GM21619 (cell line): ENCODE measurements around the gene LGMN.
"Not testable (repeated sequence)": the region's sequence is repeated elsewhere in the genome, so short reads cannot be mapped to it uniquely, and the experiment has no call there.

Experiments used
- ATAC-seq: cut with Tn5 transposase; IDR thresholded peaks from one replicate; pipeline ENCODE4 v1.9.1; 2021; ENCODE audit not compliant: unreplicated experiment

Gene LGMN

DNA sequence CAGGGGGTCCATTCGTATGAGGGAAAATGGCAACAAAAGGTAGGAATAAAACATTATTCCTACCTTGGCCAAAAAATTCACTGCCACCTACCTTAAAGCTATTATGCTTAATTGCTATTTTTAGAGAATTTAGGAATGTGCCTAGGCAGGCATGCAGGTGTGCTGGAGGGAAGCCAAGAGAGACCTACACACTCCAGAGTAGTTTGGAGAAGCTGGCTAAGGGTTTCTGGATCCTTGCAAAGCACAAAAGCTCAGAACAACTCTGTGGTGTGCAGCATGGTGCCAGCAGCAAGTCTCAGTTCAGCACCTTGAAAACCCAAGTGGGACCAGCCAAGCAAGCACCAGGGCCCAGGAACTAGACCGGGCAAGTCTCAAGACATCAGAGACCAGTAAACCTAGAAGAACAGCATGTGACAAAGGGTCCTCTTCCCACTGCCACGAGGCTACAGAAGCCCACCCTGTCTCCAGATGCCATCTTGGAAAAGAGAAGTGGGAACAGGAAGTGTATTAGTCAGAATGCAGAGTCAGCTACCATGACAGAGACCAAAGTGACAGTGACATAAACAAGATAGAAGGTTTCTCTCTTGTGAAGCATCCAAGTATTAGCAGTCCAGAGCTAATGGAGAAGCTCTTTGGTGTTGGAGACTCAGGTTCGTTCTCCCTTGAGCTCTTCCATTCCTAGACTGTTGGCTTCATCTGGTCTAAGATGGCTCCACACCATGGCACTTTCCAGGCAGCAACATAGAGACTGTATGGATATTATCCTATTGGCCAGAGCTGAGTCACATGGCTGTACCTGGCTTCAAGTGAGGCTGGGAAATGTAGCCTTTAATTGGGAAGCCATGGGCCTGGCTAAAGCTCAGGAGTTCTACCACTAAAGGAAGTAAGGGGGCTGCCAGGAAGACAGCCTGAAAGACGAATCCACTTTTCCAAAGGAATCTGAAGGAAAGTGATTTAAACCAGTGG lies 15.5 kb upstream of the LGMN start:
- not testable (repeated sequence) for ATAC-seq

DNA sequence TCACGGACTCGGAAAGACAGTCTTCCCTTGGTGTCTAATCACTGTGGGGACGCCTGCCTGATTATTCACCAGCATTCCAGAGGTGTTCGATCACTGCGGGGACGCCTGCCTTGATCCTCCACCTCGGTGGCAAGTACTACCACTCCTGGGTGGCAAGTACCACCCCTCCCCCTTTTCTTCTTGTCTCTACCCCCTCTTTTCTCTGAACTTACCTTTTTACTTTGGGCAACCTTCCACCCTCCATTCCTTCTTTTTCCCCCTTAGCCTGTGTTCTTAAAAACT lies 12.0 kb upstream of the LGMN start:
- ATAC-seq, result no peak

DNA sequence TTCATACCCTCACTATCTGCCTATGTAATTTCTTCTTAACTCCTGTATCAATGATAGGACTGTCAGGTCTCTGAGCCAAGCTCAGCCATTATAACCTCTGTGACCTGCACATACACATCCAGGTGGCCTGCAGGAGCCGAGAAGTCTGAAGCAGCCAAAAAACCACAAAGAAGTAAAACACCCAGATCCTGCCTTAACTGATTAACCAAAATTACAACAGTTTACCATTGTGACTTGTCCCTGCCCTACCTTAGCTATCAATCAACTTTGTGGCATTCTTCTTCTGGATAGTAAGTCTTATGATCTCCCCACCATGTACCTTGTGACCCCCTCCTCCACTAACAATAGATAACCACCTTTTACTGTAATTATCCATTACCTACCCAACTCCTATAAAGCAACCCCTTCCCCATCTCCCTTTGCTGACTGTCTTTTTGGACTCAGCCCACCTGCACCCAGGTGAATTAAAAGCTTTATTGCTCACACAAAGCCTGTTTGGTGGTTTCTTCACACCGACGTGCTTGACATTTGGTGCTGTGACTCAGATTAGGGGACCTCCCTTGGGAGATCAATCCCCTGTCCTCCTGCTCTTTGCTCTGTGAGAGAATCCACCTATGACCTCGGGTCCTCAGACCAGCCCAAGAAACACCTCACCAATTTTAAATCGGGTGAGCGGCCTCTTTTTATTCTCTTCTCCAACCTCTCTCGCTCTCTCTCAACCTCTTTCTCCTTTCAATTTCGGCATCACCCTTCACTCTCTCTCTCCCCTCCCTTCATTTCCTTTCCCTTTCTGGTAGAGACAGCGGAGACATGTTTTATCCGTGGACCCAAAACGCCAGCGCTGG lies 11.5 kb upstream of the LGMN start:
- ATAC-seq, result peak; percentile 40

GRCh38 chr14:92759300-92759678 lies 10.9 kb upstream of the LGMN start:
- no peak for ATAC-seq

DNA sequence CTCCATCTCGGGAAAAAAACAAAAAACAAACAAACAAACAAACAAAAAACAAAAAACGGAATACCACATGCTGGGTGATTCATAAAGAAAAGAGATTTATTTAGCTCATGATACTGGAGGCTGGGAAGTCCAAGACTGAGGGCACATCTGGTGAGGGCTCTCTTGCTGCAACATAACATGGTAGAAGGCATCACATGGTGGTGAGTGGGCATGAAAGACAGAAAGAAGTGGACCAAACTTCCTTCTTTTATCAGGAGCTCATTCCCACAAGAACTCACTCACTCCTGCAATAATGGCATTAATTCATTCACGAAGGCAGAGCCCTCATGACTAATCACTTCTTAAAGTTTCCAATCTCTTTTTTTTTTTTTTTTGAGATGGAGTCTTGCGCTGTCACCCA lies 8.0 kb upstream of the LGMN start:
- no peak for ATAC-seq

DNA sequence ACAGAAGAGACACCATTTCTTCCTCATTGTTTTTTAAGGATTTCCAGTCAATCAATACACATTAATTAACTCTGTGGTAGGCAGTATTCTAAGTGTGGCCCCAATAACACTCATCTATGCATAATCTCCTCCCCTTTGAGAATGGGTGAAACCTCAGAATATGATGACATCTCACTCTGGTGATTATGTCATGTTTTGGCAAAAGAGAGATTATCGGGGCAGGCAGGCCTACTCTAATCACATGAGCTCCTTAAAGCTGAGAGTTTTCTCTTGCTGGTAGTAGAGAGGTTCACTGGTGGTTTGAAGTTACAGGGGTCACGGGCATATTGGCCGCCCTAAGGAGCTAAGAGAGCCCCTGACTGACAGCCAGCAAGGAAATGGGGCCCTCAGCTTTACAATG lies 7.1 kb upstream of the LGMN start:
- ATAC-seq, result no peak

GRCh38 chr14:92754966-92755365 lies 6.5 kb upstream of the LGMN start:
- ATAC-seq, result no peak

DNA sequence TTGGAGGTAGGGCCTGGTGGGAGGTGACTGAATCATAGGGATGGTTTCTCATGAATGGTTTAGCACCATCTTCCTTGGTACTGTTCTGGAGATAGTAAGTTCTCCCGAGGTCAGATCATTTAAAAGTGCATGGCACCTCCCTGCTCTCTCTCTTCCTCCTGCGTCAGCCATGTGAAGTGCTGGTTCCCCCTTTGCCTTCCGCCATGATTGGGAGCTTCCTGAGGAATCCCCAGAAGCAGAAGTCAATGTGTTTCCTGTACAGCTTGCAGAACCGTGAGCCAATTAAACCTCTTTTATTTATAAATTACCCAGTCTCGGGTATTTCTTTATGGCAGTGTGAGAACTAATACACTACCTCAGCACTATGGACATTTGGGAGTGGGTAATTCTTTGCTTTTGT lies 4.8 kb upstream of the LGMN start:
- ATAC-seq, result no peak

DNA sequence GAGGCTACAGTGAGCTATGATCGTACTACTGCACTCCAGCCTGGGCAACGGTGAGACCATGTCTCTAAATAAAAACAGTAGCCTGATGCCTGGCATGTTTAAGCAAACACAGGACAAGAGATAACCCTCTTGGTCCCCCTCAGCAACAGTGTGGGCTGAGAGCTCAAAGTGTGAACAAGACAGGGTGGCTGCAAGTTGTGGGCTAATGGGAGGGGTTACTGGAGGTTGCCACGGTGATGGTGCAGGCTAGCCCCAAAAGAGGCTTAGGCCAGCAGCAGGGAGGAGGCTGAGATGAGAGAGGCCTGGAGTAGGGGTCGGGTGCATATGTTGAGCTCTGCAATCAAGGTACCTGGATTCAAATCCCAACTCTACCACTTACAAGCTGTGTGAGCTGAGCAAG lies 3.4 kb upstream of the LGMN start:
- ATAC-seq, result no peak

GRCh38 chr14:92750994-92751400 lies 2.6 kb upstream of the LGMN start:
- no peak for ATAC-seq

DNA sequence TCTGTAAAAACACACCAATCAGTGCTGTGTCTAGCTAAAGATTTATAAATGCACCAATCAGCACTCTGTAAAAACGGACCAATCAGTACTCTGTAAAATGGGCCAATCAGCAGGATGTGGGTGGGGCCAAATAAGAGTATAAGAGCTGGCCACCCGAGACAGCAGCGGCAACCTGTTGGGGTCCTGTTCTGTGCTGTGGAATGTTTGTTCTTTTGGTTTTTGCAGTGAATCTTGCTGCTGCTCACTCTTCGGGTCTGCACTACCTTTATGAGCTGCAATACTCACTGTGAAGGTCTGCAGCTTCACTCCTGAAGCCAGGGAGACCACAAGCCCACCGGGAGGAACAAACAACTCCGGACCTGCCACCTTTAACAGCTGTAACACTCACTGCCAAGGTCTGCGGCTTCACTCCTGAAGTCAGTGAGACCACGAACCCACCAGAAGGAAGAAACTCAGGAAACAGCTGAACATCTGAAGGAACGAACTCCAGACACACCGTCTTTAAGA lies 1.8 kb upstream of the LGMN start:
- ATAC-seq, result not testable (repeated sequence)

DNA sequence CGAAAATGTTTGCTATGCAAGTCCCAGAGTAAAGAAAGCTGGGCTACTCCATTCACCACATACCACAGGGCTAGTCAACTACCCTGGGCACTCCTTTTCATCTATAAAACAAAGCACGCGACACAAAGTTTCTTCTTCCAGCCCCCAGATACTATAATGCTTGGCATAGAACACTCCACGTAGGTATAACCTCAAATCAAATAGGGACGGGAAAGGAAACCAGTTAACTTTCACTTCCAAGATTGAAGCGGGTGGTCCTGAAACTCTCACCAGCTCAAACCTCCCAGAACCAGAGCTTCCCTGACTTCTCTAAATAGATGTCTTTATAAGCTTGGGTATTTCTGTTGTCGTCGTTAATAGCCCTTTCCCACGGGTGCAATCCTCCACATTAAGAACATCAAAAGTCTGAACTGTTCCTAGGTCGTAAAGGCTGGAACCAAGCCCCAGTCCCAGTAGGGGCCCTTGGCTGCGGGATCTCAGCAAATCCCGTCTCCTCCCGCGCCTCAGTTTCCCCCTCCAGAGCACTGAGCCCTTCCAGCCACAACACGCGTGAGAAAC lies 647 bp downstream of the LGMN start:
- ATAC-seq, result peak; percentile 1

GRCh38 chr14:92744198-92744597 lies 4.2 kb downstream of the LGMN start:
- ATAC-seq, result no peak

DNA sequence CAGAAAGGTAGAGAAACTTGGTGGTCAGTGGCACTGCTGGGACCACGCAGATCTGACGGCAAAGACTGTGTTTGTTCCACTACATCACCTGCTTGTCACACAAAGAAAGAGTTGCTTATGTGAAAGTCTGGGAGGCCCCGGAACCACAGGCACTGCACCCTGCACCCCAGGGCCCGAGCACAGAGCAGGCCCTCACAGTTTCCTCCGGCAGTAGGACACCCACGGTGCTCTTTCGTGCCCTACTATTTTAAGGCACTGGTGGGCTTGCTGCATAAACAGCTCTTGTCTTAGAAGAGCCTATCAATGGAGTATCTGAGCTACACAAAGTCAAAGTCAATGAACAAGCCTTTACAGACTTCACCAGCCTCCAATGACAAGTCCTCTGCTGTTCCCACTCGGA lies 8.0 kb downstream of the LGMN start:
- ATAC-seq, result no peak

GRCh38 chr14:92737619-92738188 lies 10.7 kb downstream of the LGMN start:
- ATAC-seq, result no peak

DNA sequence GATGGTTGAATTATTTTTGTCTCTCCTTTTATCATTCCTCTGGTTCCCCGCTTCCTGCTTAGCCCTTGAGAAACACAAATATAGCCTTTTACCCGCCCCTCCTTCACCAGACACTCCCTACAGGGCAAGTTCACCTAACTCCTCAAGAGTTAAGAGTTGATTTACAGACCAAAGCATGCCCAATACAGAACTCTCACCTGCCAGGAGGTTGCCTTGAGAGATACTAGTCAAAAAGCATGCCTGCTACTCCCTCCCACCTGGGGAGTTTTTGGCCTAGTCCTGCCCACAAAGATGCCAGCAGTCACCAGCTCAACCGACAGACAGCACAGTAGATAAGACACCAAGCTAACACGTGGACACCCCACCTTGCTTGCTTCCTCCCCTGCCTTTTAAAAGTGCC lies 11.2 kb downstream of the LGMN start:
- ATAC-seq, result no peak

- ATAC-seq, result no peak
Observed at GRCh38 chr14:92735344-92735743, 13.1 kb downstream of the LGMN start.

GRCh38 chr14:92734618-92735017 lies 13.8 kb downstream of the LGMN start:
- ATAC-seq, result no peak

DNA sequence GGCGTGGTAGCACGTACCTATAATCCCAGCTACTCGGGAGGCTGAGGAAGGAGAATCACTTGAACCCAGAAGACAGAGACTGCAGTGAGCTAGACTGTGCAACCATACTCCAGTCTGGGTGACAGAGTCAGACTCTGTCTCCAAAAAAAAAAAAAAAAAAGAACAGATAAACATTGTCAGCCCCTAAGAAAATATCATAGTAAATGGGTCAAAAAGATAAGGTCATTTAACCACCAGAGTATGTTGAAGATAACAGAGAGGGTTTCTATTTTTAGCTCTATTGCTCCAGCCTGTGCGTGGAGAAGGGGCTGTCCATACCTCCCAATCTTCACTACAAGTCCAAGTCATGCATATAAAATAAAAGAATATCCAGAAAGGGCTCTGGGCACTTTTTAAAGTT lies 15.4 kb downstream of the LGMN start:
- no peak for ATAC-seq

GRCh38 chr14:92731622-92732115 lies 16.8 kb downstream of the LGMN start:
- ATAC-seq, result no peak
